H1 (cell line): Measurements from ENCODE around the gene PLK3. TPM values are rescaled to one million over a fixed set of nuclear protein-coding genes. Genes with fewer than 3 reads are reported as not detected.

ENCODE experiments used
- CTCF ChIA-PET: fragments of 300-600 bp; sonication (Branson Sonifier 250); formaldehyde crosslinking; loops from one replicate; lab custom pipeline; 2021; ENCODE audit not compliant: partially characterized antibody; lab: Charles Lee
- POLR2A ChIA-PET: fragments of 300-600 bp; sonication (Branson Sonifier 250); formaldehyde crosslinking; loops from one replicate; lab custom pipeline; 2021; ENCODE audit warnings: inconsistent platforms; ENCODE audit not compliant: partially characterized antibody; lab: Charles Lee
- DNase-seq, 2 experiments: peaks; one replicate each; pipeline versions ENCODE4 v3.0.0 to v3.0.0-alpha.2; 2010 to 2022; ENCODE audit warnings: low spot score in 2 of 2, low read depth in 1 of 2, mixed read lengths in 1 of 2
- FAIRE-seq: peaks from 2 replicates; lab custom pipeline; 2011; peaks lifted over from hg19 to GRCh38; lab: Jason Lieb, UNC
- H2AFZ ChIP-seq: 2 replicates; pipeline ENCODE4 v1.8.1; 2012; ENCODE audit warnings: low read length, inconsistent platforms
- H2AK5ac ChIP-seq: 2 replicates; pipeline ENCODE4 v1.6.1; 2013; ENCODE audit warnings: low read depth, low read length
- H2BK120ac ChIP-seq: replicated peaks from 2 replicates; pipeline ENCODE3; 2013; ENCODE audit warnings: low read depth, low read length, inconsistent platforms
- H2BK12ac ChIP-seq: 2 replicates; pipeline ENCODE4 v1.6.1; 2013; ENCODE audit warnings: low read depth, low read length
- H2BK15ac ChIP-seq: 2 replicates; pipeline ENCODE4 v1.6.1; 2013; ENCODE audit warnings: low read length
- H2BK20ac ChIP-seq: 2 replicates; pipeline ENCODE4 v1.6.1; 2013; ENCODE audit warnings: low read length
- H2BK5ac ChIP-seq: 2 replicates; pipeline ENCODE4 v1.6.1; 2013; ENCODE audit warnings: low read depth, low read length
- H3K14ac ChIP-seq: 2 replicates; pipeline ENCODE4 v1.6.1; 2013; ENCODE audit warnings: inconsistent platforms; ENCODE audit not compliant: insufficient read length
- H3K18ac ChIP-seq: 2 replicates; pipeline ENCODE4 v1.6.1; 2013; ENCODE audit warnings: low read length; ENCODE audit errors: extremely low read depth
- H3K23ac ChIP-seq: 2 replicates; pipeline ENCODE4 v1.6.1; 2013; ENCODE audit warnings: inconsistent platforms; ENCODE audit not compliant: insufficient read length
- H3K23me2 ChIP-seq: 2 replicates; pipeline ENCODE4 v1.6.1; 2013; ENCODE audit warnings: low read depth, low read length
- H3K27ac ChIP-seq: 2 replicates; pipeline ENCODE4 v1.6.1; 2011; ENCODE audit warnings: low read depth, low read length, inconsistent platforms
- H3K27me3 ChIP-seq, 4 experiments: replicated peaks in 1 of 4; 1 replicate in 1 of 4; 2 replicates in 3 of 4; pipeline versions ENCODE4 v1.6.1 to v1.8.1; 2011 to 2013; ENCODE audit warnings: low read length in 3 of 4, mild to moderate bottlenecking in 3 of 4, inconsistent platforms in 2 of 4, mixed read lengths in 2 of 4, moderate library complexity in 1 of 4; ENCODE audit not compliant: control insufficient read depth in 3 of 4, insufficient read depth in 3 of 4; ENCODE audit errors: extremely low read depth in 1 of 4
- H3K36me3 ChIP-seq, 4 experiments: 2 replicates each; pipeline versions ENCODE4 v1.6.1 to v1.8.1; 2011 to 2013; ENCODE audit warnings: mild to moderate bottlenecking in 4 of 4, low read length in 3 of 4, moderate library complexity in 2 of 4, control low read depth in 1 of 4, inconsistent platforms in 1 of 4; ENCODE audit not compliant: insufficient read depth in 4 of 4, control insufficient read depth in 2 of 4
- H3K4ac ChIP-seq: replicated peaks from 2 replicates; pipeline ENCODE3; 2013; ENCODE audit warnings: low read length, low read depth, mixed read lengths, inconsistent platforms; ENCODE audit not compliant: insufficient read length
- H3K4me1 ChIP-seq, 4 experiments: replicated peaks in 1 of 4; 1 replicate in 1 of 4; 2 replicates in 3 of 4; pipeline versions ENCODE4 v1.6.1 to v1.8.1; 2011 to 2013; ENCODE audit warnings: low read length in 3 of 4, inconsistent platforms in 2 of 4, mixed read lengths in 1 of 4; ENCODE audit not compliant: insufficient read depth in 4 of 4, control insufficient read depth in 3 of 4
- H3K4me2 ChIP-seq, 2 experiments: 2 replicates each; pipeline versions ENCODE4 v1.6.1 to v1.8.1; 2011 to 2013; ENCODE audit warnings: low read depth in 2 of 2, low read length in 2 of 2, control low read depth in 1 of 2, inconsistent platforms in 1 of 2, mild to moderate bottlenecking in 1 of 2; ENCODE audit not compliant: insufficient read depth in 1 of 2
- H3K4me3 ChIP-seq, 4 experiments: fragments of 200-600, 300-600 bp in 1 of 4; sonication (generic), shearing (Covaris generic), sonication (Bioruptor Twin) in 1 of 4; 2 replicates each; pipeline versions ENCODE4 v1.5.1 to v1.8.1; 2011 to 2016; ENCODE audit warnings: low read length in 4 of 4, low read depth in 3 of 4, control low read depth in 2 of 4, inconsistent platforms in 2 of 4, mild to moderate bottlenecking in 2 of 4, mixed read lengths in 1 of 4, moderate library complexity in 1 of 4; ENCODE audit not compliant: insufficient read depth in 2 of 4; ENCODE audit errors: extremely low read depth in 1 of 4
- H3K56ac ChIP-seq: replicated peaks from 2 replicates; pipeline ENCODE3; 2013; ENCODE audit warnings: low read depth, mild to moderate bottlenecking, mixed read lengths, low read length, inconsistent platforms; ENCODE audit not compliant: insufficient read length
- H3K79me1 ChIP-seq: 2 replicates; pipeline ENCODE4 v1.6.1; 2013; ENCODE audit warnings: low read depth, low read length, control low read depth
- H3K79me2 ChIP-seq, 2 experiments: 2 replicates each; pipeline versions ENCODE4 v1.6.1 to v1.8.1; 2012 to 2013; ENCODE audit warnings: low read length in 2 of 2, mild to moderate bottlenecking in 2 of 2, inconsistent platforms in 1 of 2; ENCODE audit not compliant: insufficient read depth in 2 of 2, control insufficient read depth in 1 of 2
- H3K9ac ChIP-seq, 4 experiments: replicated peaks in 1 of 4; 1 replicate in 1 of 4; 2 replicates in 3 of 4; pipeline versions ENCODE4 v1.6.1 to v1.8.1; 2011 to 2013; ENCODE audit warnings: low read depth in 3 of 4, low read length in 3 of 4, control low read depth in 2 of 4, mild to moderate bottlenecking in 2 of 4, moderate library complexity in 2 of 4, inconsistent platforms in 1 of 4; ENCODE audit errors: extremely low read depth in 1 of 4
- H3K9me3 ChIP-seq, 2 experiments: 2 replicates each; pipeline versions ENCODE4 v1.6.1 to v1.8.1; 2012 to 2013; ENCODE audit warnings: mild to moderate bottlenecking in 2 of 2, moderate library complexity in 2 of 2, control low read depth in 1 of 2, inconsistent platforms in 1 of 2, low read depth in 1 of 2, low read length in 1 of 2, mixed read lengths in 1 of 2; ENCODE audit not compliant: insufficient read depth in 2 of 2
- H4K20me1 ChIP-seq, 2 experiments: replicated peaks in 1 of 2; 2 replicates each; pipeline versions ENCODE3 to v1.8.1; 2011 to 2013; ENCODE audit warnings: inconsistent platforms in 2 of 2, low read length in 2 of 2, mild to moderate bottlenecking in 1 of 2; ENCODE audit not compliant: insufficient read depth in 2 of 2, control insufficient read depth in 1 of 2
- H4K5ac ChIP-seq: 2 replicates; pipeline ENCODE4 v1.6.1; 2013; ENCODE audit warnings: low read length, low read depth, mixed read lengths, inconsistent platforms; ENCODE audit not compliant: insufficient read length
- H4K8ac ChIP-seq: 2 replicates; pipeline ENCODE4 v1.8.0; 2013; ENCODE audit warnings: mild to moderate bottlenecking, moderate library complexity, low read length, inconsistent platforms; ENCODE audit not compliant: insufficient read depth; ENCODE audit errors: extremely low read depth
- H4K91ac ChIP-seq: replicated peaks from 2 replicates; pipeline ENCODE3; 2013; ENCODE audit warnings: low read length, mixed read lengths, inconsistent platforms; ENCODE audit not compliant: insufficient read length
- ATF3 ChIP-seq: IDR thresholded peaks from 2 replicates; pipeline ENCODE4 v1.6.1; 2011; ENCODE audit warnings: low read depth, mild to moderate bottlenecking, low read length; ENCODE audit not compliant: insufficient read depth
- BCL11A ChIP-seq, 2 experiments: IDR thresholded peaks; one replicate each; pipeline ENCODE4 v1.6.1; 2011; ENCODE audit warnings: low read depth in 2 of 2, low read length in 2 of 2, mild to moderate bottlenecking in 2 of 2
- KDM5A ChIP-seq: fragments of 200-600 bp; IDR thresholded peaks from 2 replicates; pipeline ENCODE4 v1.7.1; 2012; ENCODE audit warnings: mild to moderate bottlenecking, low read length, inconsistent platforms, mixed read lengths
- NANOG ChIP-seq: IDR thresholded peaks from 2 replicates; pipeline ENCODE4 v1.6.1; 2011; ENCODE audit warnings: low read length, low read depth, mild to moderate bottlenecking, inconsistent platforms; ENCODE audit not compliant: insufficient read depth, poor library complexity, severe bottlenecking
- SIN3A ChIP-seq, 2 experiments: IDR thresholded peaks in 1 of 2; conservative IDR thresholded peaks in 1 of 2; 2 replicates each; pipeline ENCODE4 v1.6.1; 2011 to 2012; ENCODE audit warnings: low read length in 2 of 2, improper control_type of control experiment in 1 of 2, low read depth in 1 of 2, mild to moderate bottlenecking in 1 of 2
- SRF ChIP-seq: IDR thresholded peaks from 2 replicates; pipeline ENCODE4 v1.6.1; 2011; ENCODE audit warnings: mild to moderate bottlenecking, low read depth, low read length, moderate library complexity
- SUZ12 ChIP-seq: fragments of 200-600 bp; sonication (generic); IDR thresholded peaks from 2 replicates; pipeline ENCODE4 v1.6.1; 2012; ENCODE audit warnings: mild to moderate bottlenecking, inconsistent platforms, low read length, moderate library complexity, mixed read lengths
- TAF7 ChIP-seq: optimal IDR thresholded peaks from 2 replicates; pipeline ENCODE3; 2011; ENCODE audit warnings: low read depth, mild to moderate bottlenecking, inconsistent platforms, low read length, moderate library complexity, borderline replicate concordance
- USF2 ChIP-seq: IDR thresholded peaks from 2 replicates; pipeline ENCODE4 v1.6.1; 2011; ENCODE audit warnings: low read length, improper control_type of control experiment
- WGBS, 2 experiments: shearing (Covaris generic) in 1 of 2; methylation state at CpG; one replicate each; pipeline versions ENCODE4 v1.1.6 to v1.1.7; 2013 to 2015; ENCODE audit warnings: low lambda C conversion rate in 2 of 2, mixed read lengths in 2 of 2, inconsistent platforms in 1 of 2, low coverage in 1 of 2, missing lambda C conversion rate in 1 of 2; ENCODE audit not compliant: insufficient replicate concordance in 2 of 2, insufficient coverage in 1 of 2, insufficient read length in 1 of 2; ENCODE audit errors: extremely low coverage in 1 of 2, missing lambda C conversion rate in 1 of 2; 5-methylcytosine and 5-hydroxymethylcytosine counted together
- polyA plus RNA-seq, 7 experiments: library from polyadenylated mRNA; depleted of rRNA in 3 of 7; stranded (reverse) in 5 of 7; unstranded in 2 of 7; fragments of >200 nt in 5 of 7; fragments of 200-250 nt in 2 of 7; gene quantifications; 1 replicate in 5 of 7; 2 replicates in 1 of 7; 4 replicates in 1 of 7; pipeline versions ENCODE4 v1.2.1 to v1.2.3, GENCODE V29; 2011 to 2013; ENCODE audit warnings: missing spikeins in 2 of 7, mixed read lengths in 2 of 7
- total RNA-seq: library from RNA; stranded (reverse); fragmentation: NEBNext Ultra II Directional; extraction: Animal tissue kit (Norgen Biotek cat#: 25700); gene quantifications from 2 replicates; pipeline ENCODE4 v1.2.1, GENCODE V29; 2021

Gene PLK3
- total and polyA plus RNA-seq, 2 of the 8 experiments (the other 6 are each of a cell fraction or from before 2014, with no cell fraction given), result 7.9 to 12.3 TPM

GRCh38 chr1:44829506-44830384, 29.6 kb downstream of the PLK3 start:
- CTCF ChIA-PET, result interaction anchor here (0.5 to 5.9 kb wide), 16 partner anchors 8 to 1714 kb away, joined by 3 to 36 read pairs (median 4); partner anchors contain the start of genes BEST4, HECTD3, PTCH2 and UROD
- peak overlapping the region; percentile 27 for H4K91ac ChIP-seq
- no peak overlapping the region; a peak in 1 of 7 replicates for H3K9ac ChIP-seq
- no peak overlapping the region; the same call in 1 of the 2 replicates for H2BK5ac ChIP-seq
- H3K27ac ChIP-seq, result no peak overlapping the region
- FAIRE-seq, result no peak
- DNase-seq, result no peak
- H3K56ac ChIP-seq, result no peak overlapping the region
- no peak overlapping the region for H2AFZ ChIP-seq
- WGBS, 2 experiments, result 89% methylated on average over 12 of the region's 12 CpGs; no CpG with 5 or more reads in 1 of the 2 experiments
- POLR2A ChIA-PET, result interaction anchor here (0.5 to 7.7 kb wide), 12 partner anchors 10 to 754 kb away, joined by 3 to 128 read pairs (median 5); partner anchors contain the start of genes BTBD19, HECTD3, NASP and PLK3
- 0 out of 2 replicates have a peak overlapping the region, but pooled peaks have one; percentile 32 for H2BK20ac ChIP-seq
- no peak overlapping the region for H2BK12ac ChIP-seq
- peaks cover 0 to 12% (median 4%) of the 10 kb centered on the region in 4 experiments; a peak in 6 of 7 replicates for H3K4me1 ChIP-seq
- no peaks in the 10 kb centered on the region for H4K20me1 ChIP-seq
- no peaks in the 10 kb centered on the region for H3K79me1 ChIP-seq
- no peaks in the 10 kb centered on the region for H3K79me2 ChIP-seq
- no peak overlapping the region for H3K18ac ChIP-seq
- no peak overlapping the region for H2AK5ac ChIP-seq
- no peak overlapping the region for H2BK15ac ChIP-seq
- H4K8ac ChIP-seq, result no peak overlapping the region
- no peak overlapping the region for H3K4me3 ChIP-seq
- H3K36me3 ChIP-seq, result no peaks in the 10 kb centered on the region
- no peaks in the 10 kb centered on the region for H3K23me2 ChIP-seq
- no peaks in the 10 kb centered on the region for H3K9me3 ChIP-seq
- H4K5ac ChIP-seq, result no peak overlapping the region
- no peak overlapping the region for H3K4ac ChIP-seq
- no peak overlapping the region for H3K4me2 ChIP-seq
- H3K14ac ChIP-seq, result no peak overlapping the region
- no peaks in the 10 kb centered on the region for H3K27me3 ChIP-seq
- H2BK120ac ChIP-seq, result peak overlapping the region; percentile 54
- no peak overlapping the region for H3K23ac ChIP-seq
- no peak for TF ChIP-seq SUZ12
- no peak for TF ChIP-seq KDM5A
- no peak for TF ChIP-seq USF2
- no peak for TF ChIP-seq SIN3A (conservative IDR thresholded peaks at IDR 0.05 in 1 of 2, IDR thresholded peaks at IDR 0.05 in 1 of 2; ENCODE audit: low read depth in 1 of 2, low read length in 2 of 2)
- TF ChIP-seq BCL11A (IDR thresholded peaks at IDR 0.05; ENCODE audit: low read depth in 2 of 2, low read length in 2 of 2), result no peak
- no peak for TF ChIP-seq TAF7
- TF ChIP-seq NANOG, result no peak
- no peak for TF ChIP-seq SRF
- no peak for TF ChIP-seq ATF3
